T-helper 17 cell (primary cell): ENCODE measurements around the gene SUV39H2. TPM values are rescaled to one million over a fixed set of nuclear protein-coding genes. Genes with fewer than 3 reads are reported as not detected.
"Not testable (repeated sequence)": the region's sequence is repeated elsewhere in the genome, so short reads cannot be mapped to it uniquely, and the experiment has no call there.

Source experiments
- ATAC-seq: fragments of 150-1000 bp; cut with Tn5 transposase; 2 replicates; pipeline ENCODE4 v1.10.0; 2021; ENCODE audit warnings: mild to moderate bottlenecking, moderate library complexity
- DNase-seq, 3 donors: peaks; one replicate each; pipeline versions ENCODE4 v3.0.0 to v3.0.0-alpha.2; 2020 to 2021
- H3K9me3 ChIP-seq: one replicate; pipeline ENCODE4 v1.7.0; 2013; ENCODE audit warnings: low read length, mild to moderate bottlenecking; ENCODE audit not compliant: control insufficient read depth, poor library complexity, severe bottlenecking
- H3K27ac Mint-ChIP-seq: one replicate; pipeline ENCODE4 v1.8.0; 2022; ENCODE audit warnings: mild to moderate bottlenecking, moderate library complexity, mixed read lengths
- H3K27me3 Mint-ChIP-seq: one replicate; pipeline ENCODE4 v1.8.0; 2022; ENCODE audit warnings: mixed read lengths
- H3K36me3 Mint-ChIP-seq: one replicate; pipeline ENCODE4 v1.8.0; 2022; ENCODE audit warnings: low read depth, mixed read lengths
- H3K4me1 Mint-ChIP-seq: one replicate; pipeline ENCODE4 v1.8.0; 2022; ENCODE audit warnings: mild to moderate bottlenecking, mixed read lengths
- H3K4me3 Mint-ChIP-seq: one replicate; pipeline ENCODE4 v1.8.0; 2022; ENCODE audit warnings: mild to moderate bottlenecking, moderate library complexity, mixed read lengths
- total RNA-seq, 4 donors: library from RNA in 2 of 4; stranded (reverse) in 2 of 4; gene quantifications; one replicate each; pipeline ENCODE4 v1.2.3 and lab custom pipeline; 2022 to 2026

SUV39H2 gene
- total RNA-seq, 2 donors from 2014 or later: 3.3 to 3.7 TPM

GRCh38 chr10:14924013-14924412 is 45.3 kb downstream of the SUV39H2 start:
- H3K4me1 Mint-ChIP-seq: peaks cover 2% of the 10 kb centered on the region
- H3K27ac Mint-ChIP-seq: no peak overlapping the region
- no peak overlapping the region for H3K4me3 Mint-ChIP-seq
- no peaks in the 10 kb centered on the region for H3K27me3 Mint-ChIP-seq
- no peak for DNase-seq
- H3K9me3 ChIP-seq: no peaks in the 10 kb centered on the region
- no peak for ATAC-seq
- H3K36me3 Mint-ChIP-seq: peaks cover 22% of the 10 kb centered on the region

DNA sequence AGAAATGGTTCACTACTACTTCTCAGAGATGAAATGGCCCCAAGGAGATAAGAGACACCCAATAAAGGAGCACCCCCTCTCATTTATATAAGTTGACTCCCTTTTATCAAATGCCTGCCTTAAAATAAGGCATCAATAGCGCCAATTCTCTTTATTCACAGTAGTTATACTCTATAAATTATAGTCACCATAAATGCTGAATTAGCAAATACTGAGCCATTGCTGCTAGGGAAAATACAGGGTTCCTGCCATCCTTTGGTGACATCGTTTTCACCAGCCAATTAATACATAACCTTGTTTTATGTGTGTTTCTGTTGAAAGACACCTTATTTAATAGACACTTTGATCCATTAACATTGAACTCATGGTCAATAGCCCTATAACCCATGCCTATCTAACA is 46.6 kb downstream of the SUV39H2 start:
- H3K4me3 Mint-ChIP-seq: no peak overlapping the region
- peaks cover 2% of the 10 kb centered on the region for H3K4me1 Mint-ChIP-seq
- no peak for ATAC-seq
- DNase-seq: no peak
- no peaks in the 10 kb centered on the region for H3K9me3 ChIP-seq
- peaks cover 13% of the 10 kb centered on the region for H3K36me3 Mint-ChIP-seq
- no peaks in the 10 kb centered on the region for H3K27me3 Mint-ChIP-seq
- no peak overlapping the region for H3K27ac Mint-ChIP-seq

- ATAC-seq: no peak
- Mint-ChIP-seq H3K36me3 (peaks cover 11% of the 10 kb centered on the region), H3K27ac (peak overlapping the region; percentile 19), H3K27me3 (no peaks in the 10 kb centered on the region), H3K4me1 (peaks cover 2% of the 10 kb centered on the region), H3K4me3 (no peak overlapping the region)
- DNase-seq: no peak
- no peaks in the 10 kb centered on the region for H3K9me3 ChIP-seq
These were observed 47.4 kb downstream of the SUV39H2 start for GRCh38 chr10:14926061-14926470.

GRCh38 chr10:14926722-14927416 is 48.2 kb downstream of the SUV39H2 start:
- H3K27ac Mint-ChIP-seq: peak overlapping the region; percentile 19

DNA sequence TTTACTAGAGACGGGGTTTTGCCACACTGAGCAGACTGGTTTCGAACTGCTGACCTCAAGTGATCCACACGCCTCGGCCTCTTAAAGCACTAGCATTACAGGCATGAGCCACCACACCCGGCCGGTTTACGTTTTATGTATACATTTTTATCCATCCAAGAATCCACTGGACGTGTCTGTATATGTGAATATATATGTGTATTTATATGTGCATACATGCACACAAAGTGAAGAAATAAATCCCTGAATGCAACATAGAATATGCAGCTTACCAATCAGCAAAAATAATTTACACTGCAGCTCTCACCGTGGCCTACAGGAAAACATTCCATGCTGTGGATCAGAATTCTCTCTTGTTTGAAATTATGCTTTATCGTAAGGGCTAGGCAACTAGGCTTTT is 51.9 kb downstream of the SUV39H2 start:
- no peak overlapping the region for H3K27ac Mint-ChIP-seq
- ATAC-seq (no peak), DNase-seq (no peak)
- H3K4me1 Mint-ChIP-seq: peaks cover 4% of the 10 kb centered on the region
- no peaks in the 10 kb centered on the region for H3K9me3 ChIP-seq
- peaks cover 10% of the 10 kb centered on the region for H3K36me3 Mint-ChIP-seq
- no peak overlapping the region for H3K4me3 Mint-ChIP-seq
- H3K27me3 Mint-ChIP-seq: no peaks in the 10 kb centered on the region

More at GRCh38 chr10:14926722-14927416, 48.2 kb downstream of the SUV39H2 start:
- ATAC-seq (peak; percentile 30), DNase-seq (no peak)
- H3K27me3 Mint-ChIP-seq: no peaks in the 10 kb centered on the region
- peaks cover 10% of the 10 kb centered on the region for H3K36me3 Mint-ChIP-seq
- no peaks in the 10 kb centered on the region for H3K9me3 ChIP-seq
- peaks cover 4% of the 10 kb centered on the region for H3K4me1 Mint-ChIP-seq
- H3K4me3 Mint-ChIP-seq: no peak overlapping the region

GRCh38 chr10:14936584-14936983 is 57.9 kb downstream of the SUV39H2 start:
- DNase-seq (no peak), ATAC-seq (no peak)
- no peaks in the 10 kb centered on the region for H3K9me3 ChIP-seq
- Mint-ChIP-seq H3K4me1 (peaks cover 4% of the 10 kb centered on the region), H3K27ac (peak overlapping the region; percentile 14), H3K36me3 (peaks cover 8% of the 10 kb centered on the region), H3K27me3 (no peaks in the 10 kb centered on the region), H3K4me3 (no peak overlapping the region)

- DNase-seq: not testable (repeated sequence)
These were observed 60.3 kb downstream of the SUV39H2 start for GRCh38 chr10:14938971-14939370.

GRCh38 chr10:14942147-14942949 is 63.7 kb downstream of the SUV39H2 start:
- DNase-seq, H3K4me3 Mint-ChIP-seq, H3K4me1 Mint-ChIP-seq, H3K27me3 Mint-ChIP-seq, H3K36me3 Mint-ChIP-seq, H3K9me3 ChIP-seq, ATAC-seq: not testable (repeated sequence)
- peak overlapping the region; percentile 37 for H3K27ac Mint-ChIP-seq

More at GRCh38 chr10:14938971-14939370, 60.3 kb downstream of the SUV39H2 start:
- H3K27ac Mint-ChIP-seq: peak overlapping the region; percentile 78
- not testable (repeated sequence) for H3K27me3 Mint-ChIP-seq, H3K4me3 Mint-ChIP-seq, H3K9me3 ChIP-seq, ATAC-seq, H3K4me1 Mint-ChIP-seq, H3K36me3 Mint-ChIP-seq

GRCh38 chr10:14942950-14943338 is 64.3 kb downstream of the SUV39H2 start:
- DNase-seq, H3K9me3 ChIP-seq, H3K4me1 Mint-ChIP-seq, ATAC-seq, H3K36me3 Mint-ChIP-seq, H3K27me3 Mint-ChIP-seq, H3K4me3 Mint-ChIP-seq: not testable (repeated sequence)
- peak overlapping the region; percentile 37 for H3K27ac Mint-ChIP-seq

DNA sequence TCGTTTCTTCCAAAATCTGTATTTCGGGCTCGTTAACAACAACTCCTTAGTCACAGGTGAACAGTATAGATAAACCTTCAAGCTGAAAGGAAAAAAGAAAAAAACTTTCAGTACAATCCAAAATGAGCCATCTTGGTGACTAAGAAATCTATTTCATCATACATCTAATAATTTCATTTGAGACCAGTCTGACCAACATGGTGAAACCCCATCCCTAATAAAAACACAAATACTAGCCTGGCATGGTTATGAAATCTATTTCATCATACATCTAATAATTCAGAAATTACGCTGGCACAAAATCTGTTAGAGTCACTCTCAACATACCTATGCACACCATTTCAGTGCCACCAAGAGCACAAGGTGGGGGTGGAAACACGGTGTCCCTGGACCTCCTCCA is 66.4 kb downstream of the SUV39H2 start:
- no peak overlapping the region for H3K4me3 Mint-ChIP-seq
- H3K36me3 Mint-ChIP-seq: peaks cover 6% of the 10 kb centered on the region
- H3K27ac Mint-ChIP-seq: no peak overlapping the region
- H3K27me3 Mint-ChIP-seq: no peaks in the 10 kb centered on the region
- no peak for DNase-seq
- H3K4me1 Mint-ChIP-seq: peaks cover 15% of the 10 kb centered on the region
- no peak for ATAC-seq
- no peaks in the 10 kb centered on the region for H3K9me3 ChIP-seq

DNA sequence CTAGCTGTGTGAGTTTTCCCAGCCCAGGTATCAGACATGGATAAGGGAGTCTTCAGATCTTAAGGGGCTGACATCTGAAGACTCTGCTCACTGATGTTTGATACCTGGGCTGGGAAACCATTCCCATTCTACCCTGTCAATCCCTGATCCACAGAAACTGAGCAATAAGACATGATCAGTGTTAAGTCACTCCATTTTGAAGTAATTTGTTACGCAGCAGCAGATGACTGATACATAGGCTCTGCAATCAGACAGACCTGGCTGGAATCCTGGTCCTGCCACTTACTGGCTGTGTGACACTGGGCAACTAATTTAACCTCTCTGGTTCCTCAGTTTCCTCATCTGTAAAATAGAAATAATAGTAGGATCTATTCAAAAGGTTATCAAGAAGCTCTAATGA is 68.6 kb downstream of the SUV39H2 start:
- Mint-ChIP-seq H3K27ac (no peak overlapping the region), H3K4me1 (peaks cover 22% of the 10 kb centered on the region), H3K36me3 (peaks cover 6% of the 10 kb centered on the region), H3K27me3 (no peaks in the 10 kb centered on the region), H3K4me3 (no peak overlapping the region)
- DNase-seq (no peak), ATAC-seq (no peak)
- H3K9me3 ChIP-seq: no peaks in the 10 kb centered on the region

GRCh38 chr10:14949291-14949690 is 70.6 kb downstream of the SUV39H2 start:
- DNase-seq (no peak), ATAC-seq (no peak)
- Mint-ChIP-seq H3K27ac (no peak overlapping the region), H3K4me1 (peaks cover 31% of the 10 kb centered on the region), H3K27me3 (no peaks in the 10 kb centered on the region), H3K36me3 (peaks cover 4% of the 10 kb centered on the region), H3K4me3 (no peak overlapping the region)
- H3K9me3 ChIP-seq: no peaks in the 10 kb centered on the region

GRCh38 chr10:14952851-14953423 is 74.3 kb downstream of the SUV39H2 start:
- ATAC-seq (no peak), DNase-seq (no peak)
- H3K27me3 Mint-ChIP-seq: no peaks in the 10 kb centered on the region
- H3K27ac Mint-ChIP-seq: peak overlapping the region; percentile 94
- no peaks in the 10 kb centered on the region for H3K9me3 ChIP-seq
- H3K36me3 Mint-ChIP-seq: peaks cover 4% of the 10 kb centered on the region
- peaks cover 33% of the 10 kb centered on the region for H3K4me1 Mint-ChIP-seq
- H3K4me3 Mint-ChIP-seq: peak overlapping the region; percentile 93
